ENCODE results near the gene ALK. TPM values are rescaled to one million over a fixed set of nuclear protein-coding genes. Genes with fewer than 3 reads are reported as not detected.

The ALK gene
- total RNA-seq, 2 donors from 2014 or later = 0.13 to 0.46 TPM

- H3K4me3 ChIP-seq (ENCODE audit: low read length) = no peak overlapping the region
- no peak for DNase-seq
- Mint-ChIP-seq H3K36me3 (ENCODE audit: low read depth) (no peaks in the 10 kb centered on the region), H3K4me1 (no peaks in the 10 kb centered on the region), H3K27me3 (ENCODE audit: insufficient read depth) (no peaks in the 10 kb centered on the region), H3K9me3 (no peaks in the 10 kb centered on the region), H3K4me3 (no peak overlapping the region), H3K27ac (no peak overlapping the region)
- no peaks in the 10 kb centered on the region for H3K4me1 ChIP-seq (ENCODE audit: control insufficient read depth, insufficient read depth, low read length)
- 92 to 97% methylated on average over 8 to 9 of the region's 9 CpGs for WGBS, 2 experiments (ENCODE audit: insufficient coverage in 1 of 2, insufficient read length in 1 of 2)
- no peaks in the 10 kb centered on the region for H3K9me3 ChIP-seq (ENCODE audit: control insufficient read depth, low read length)
- TF ChIP-seq CTCF (conservative IDR thresholded peaks at IDR 0.05) = no peak
- no peaks in the 10 kb centered on the region for H3K27me3 ChIP-seq (ENCODE audit: control insufficient read depth, insufficient read depth, low read length, poor library complexity, severe bottlenecking)
- H3K27ac ChIP-seq (ENCODE audit: low read depth, low read length) = no peak overlapping the region
- H3K36me3 ChIP-seq (ENCODE audit: control insufficient read depth, insufficient read depth, low read length) = no peaks in the 10 kb centered on the region
- no peak overlapping the region for H3K9ac ChIP-seq (ENCODE audit: extremely low read depth, low read length, poor library complexity, severe bottlenecking)
Observed at GRCh38 chr2:29308366-29308765, 613.0 kb downstream of the ALK start.

DNA sequence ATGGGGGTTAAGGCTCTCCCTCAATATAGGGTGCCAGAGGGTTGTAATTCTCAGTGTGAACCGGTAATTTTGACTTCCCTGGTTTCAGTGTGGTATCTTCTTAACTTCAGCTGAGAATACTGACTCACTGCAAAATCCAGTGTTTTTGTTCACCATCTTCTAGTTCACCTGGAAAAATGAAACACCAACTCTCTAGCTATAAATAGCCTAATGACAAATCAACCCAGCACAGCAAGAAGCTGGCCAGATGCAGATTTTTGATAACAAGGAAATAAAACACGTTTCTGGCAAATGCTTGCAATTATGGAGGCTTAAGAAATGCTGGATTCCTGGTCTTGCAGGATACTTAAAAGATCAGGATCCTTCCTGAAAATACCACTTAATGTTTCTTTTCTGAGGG is 613.9 kb downstream of the ALK start:
- DNase-seq = no peak
- no peak for TF ChIP-seq CTCF (conservative IDR thresholded peaks at IDR 0.05)
- Histone ChIP-seq H3K27me3 (ENCODE audit: control insufficient read depth, insufficient read depth, low read length, poor library complexity, severe bottlenecking) (no peaks in the 10 kb centered on the region), H3K9me3 (ENCODE audit: control insufficient read depth, low read length) (no peaks in the 10 kb centered on the region), H3K36me3 (ENCODE audit: control insufficient read depth, insufficient read depth, low read length) (no peaks in the 10 kb centered on the region), H3K9ac (ENCODE audit: extremely low read depth, low read length, poor library complexity, severe bottlenecking) (no peak overlapping the region), H3K27ac (ENCODE audit: low read depth, low read length) (no peak overlapping the region), H3K4me3 (ENCODE audit: low read length) (no peak overlapping the region), H3K4me1 (ENCODE audit: control insufficient read depth, insufficient read depth, low read length) (no peaks in the 10 kb centered on the region)
- no peaks in the 10 kb centered on the region for H3K9me3 Mint-ChIP-seq
- 83 to 100% methylated on average over 2 of the region's 2 CpGs for WGBS, 2 experiments (ENCODE audit: insufficient coverage in 1 of 2, insufficient read length in 1 of 2)
- no peak overlapping the region for H3K27ac Mint-ChIP-seq
- H3K4me1 Mint-ChIP-seq = no peaks in the 10 kb centered on the region
- no peaks in the 10 kb centered on the region for H3K27me3 Mint-ChIP-seq (ENCODE audit: insufficient read depth)
- H3K36me3 Mint-ChIP-seq (ENCODE audit: low read depth) = no peaks in the 10 kb centered on the region
- H3K4me3 Mint-ChIP-seq = no peak overlapping the region

DNA sequence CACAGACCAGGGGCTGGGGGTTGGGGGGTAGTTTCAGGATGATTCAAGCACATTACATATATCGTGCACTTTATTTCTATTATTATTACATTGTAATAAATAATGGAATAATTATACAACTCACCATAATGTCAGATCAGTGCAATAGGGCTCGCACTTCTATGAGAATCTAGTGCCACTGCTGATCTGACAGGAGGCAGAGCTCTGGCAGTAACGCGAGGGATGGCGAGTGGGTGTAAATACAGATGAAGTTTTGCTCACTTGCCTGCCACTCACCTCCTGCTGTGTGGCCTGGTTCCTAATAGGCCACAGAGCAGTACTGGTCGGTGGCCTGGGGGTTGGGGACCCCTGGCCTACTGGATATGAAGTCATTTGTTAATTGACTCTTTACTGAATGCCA is 615.6 kb downstream of the ALK start:
- Histone ChIP-seq H3K9ac (ENCODE audit: extremely low read depth, low read length, poor library complexity, severe bottlenecking) (no peak overlapping the region), H3K4me1 (ENCODE audit: control insufficient read depth, insufficient read depth, low read length) (no peaks in the 10 kb centered on the region), H3K27me3 (ENCODE audit: control insufficient read depth, insufficient read depth, low read length, poor library complexity, severe bottlenecking) (no peaks in the 10 kb centered on the region), H3K9me3 (ENCODE audit: control insufficient read depth, low read length) (no peaks in the 10 kb centered on the region), H3K4me3 (ENCODE audit: low read length) (no peak overlapping the region), H3K27ac (ENCODE audit: low read depth, low read length) (no peak overlapping the region), H3K36me3 (ENCODE audit: control insufficient read depth, insufficient read depth, low read length) (no peaks in the 10 kb centered on the region)
- Mint-ChIP-seq H3K4me1 (no peaks in the 10 kb centered on the region), H3K27me3 (ENCODE audit: insufficient read depth) (no peaks in the 10 kb centered on the region), H3K36me3 (ENCODE audit: low read depth) (no peaks in the 10 kb centered on the region), H3K27ac (no peak overlapping the region), H3K4me3 (no peak overlapping the region), H3K9me3 (peaks cover 2% of the 10 kb centered on the region)
- WGBS, 2 experiments (ENCODE audit: insufficient coverage in 1 of 2, insufficient read length in 1 of 2) = 91 to 93% methylated on average over 5 of the region's 6 CpGs
- no peak for TF ChIP-seq CTCF (conservative IDR thresholded peaks at IDR 0.05)
- no peak for DNase-seq
